H1 (cell line): Measurements from ENCODE around the gene COL12A1. TPM values are rescaled to one million over a fixed set of nuclear protein-coding genes. Genes with fewer than 3 reads are reported as not detected.

Source experiments
- CHD7 ChIP-seq: fragments of 300-600 bp; sonication (generic); IDR thresholded peaks from 2 replicates; pipeline ENCODE4 v1.7.1; 2012; ENCODE audit warnings: low read length, moderate library complexity, mild to moderate bottlenecking, inconsistent platforms; ENCODE audit not compliant: insufficient replicate concordance
- CTCF ChIP-seq, 3 experiments: IDR thresholded peaks; 1 replicate in 2 of 3; 2 replicates in 1 of 3; pipeline versions ENCODE4 v1.5.1 to v1.6.1; 2011; ENCODE audit warnings: low read length in 3 of 3, mild to moderate bottlenecking in 3 of 3, inconsistent platforms in 2 of 3, low read depth in 1 of 3, moderate library complexity in 1 of 3; ENCODE audit not compliant: insufficient read depth in 1 of 3; ENCODE audit errors: control extremely low read depth in 1 of 3
- EP300 ChIP-seq, 2 experiments: IDR thresholded peaks; 1 replicate in 1 of 2; 2 replicates in 1 of 2; pipeline ENCODE4 v1.6.1; 2011 to 2012; ENCODE audit warnings: low read depth in 2 of 2, low read length in 2 of 2, mild to moderate bottlenecking in 2 of 2, borderline replicate concordance in 1 of 2, inconsistent platforms in 1 of 2, moderate library complexity in 1 of 2
- JUND ChIP-seq: IDR thresholded peaks from 2 replicates; pipeline ENCODE4 v1.6.1; 2011; ENCODE audit warnings: mild to moderate bottlenecking, improper control_type of control experiment, low read length
- SIN3A ChIP-seq, 2 experiments: IDR thresholded peaks in 1 of 2; conservative IDR thresholded peaks in 1 of 2; 2 replicates each; pipeline ENCODE4 v1.6.1; 2011 to 2012; ENCODE audit warnings: low read length in 2 of 2, improper control_type of control experiment in 1 of 2, low read depth in 1 of 2, mild to moderate bottlenecking in 1 of 2
- SP4 ChIP-seq: IDR thresholded peaks from 2 replicates; pipeline ENCODE4 v1.6.1; 2012; ENCODE audit warnings: low read length, inconsistent platforms
- polyA plus RNA-seq, 7 experiments: library from polyadenylated mRNA; depleted of rRNA in 3 of 7; stranded (reverse) in 5 of 7; unstranded in 2 of 7; fragments of >200 nt in 5 of 7; fragments of 200-250 nt in 2 of 7; gene quantifications; 1 replicate in 5 of 7; 2 replicates in 1 of 7; 4 replicates in 1 of 7; pipeline versions ENCODE4 v1.2.1 to v1.2.3, GENCODE V29; 2011 to 2013; ENCODE audit warnings: missing spikeins in 2 of 7, mixed read lengths in 2 of 7
- total RNA-seq: library from RNA; stranded (reverse); fragmentation: NEBNext Ultra II Directional; extraction: Animal tissue kit (Norgen Biotek cat#: 25700); gene quantifications from 2 replicates; pipeline ENCODE4 v1.2.1, GENCODE V29; 2021

The COL12A1 gene
- total and polyA plus RNA-seq, 2 of the 8 experiments (the other 6 are each of a cell fraction or from before 2014, with no cell fraction given): 1.4 to 4.7 TPM

- TF ChIP-seq CHD7 (no peak), CTCF (IDR thresholded peaks at IDR 0.05; ENCODE audit: control extremely low read depth in 1 of 3, insufficient read depth in 1 of 3, low read depth in 1 of 3, low read length in 3 of 3) (no peak), SP4 (no peak), JUND (no peak), EP300 (IDR thresholded peaks at IDR 0.05; ENCODE audit: borderline replicate concordance in 1 of 2, low read depth in 2 of 2, low read length in 2 of 2) (no peak), SIN3A (conservative IDR thresholded peaks at IDR 0.05 in 1 of 2, IDR thresholded peaks at IDR 0.05 in 1 of 2; ENCODE audit: low read depth in 1 of 2, low read length in 2 of 2) (no peak)
These were observed 6.2 kb upstream of the COL12A1 start (continued) for GRCh38 chr6:75211920-75212590.
